H9 (cell line): ENCODE measurements around the gene ATF7IP2. TPM values are rescaled to one million over a fixed set of nuclear protein-coding genes. Genes with fewer than 3 reads are reported as not detected.

Experiments used
- DNase-seq: peaks from one replicate; pipeline ENCODE4 v3.0.0-alpha.2; 2017
- H2AFZ ChIP-seq: one replicate; pipeline ENCODE4 v1.6.1; 2013; ENCODE audit warnings: mild to moderate bottlenecking, low read length, control low read depth, moderate library complexity
- H2AK5ac ChIP-seq: 2 replicates; pipeline ENCODE4 v1.6.1; 2013; ENCODE audit warnings: low read length, control low read depth, mixed read lengths; ENCODE audit not compliant: insufficient read length
- H2BK120ac ChIP-seq: one replicate; pipeline ENCODE4 v1.6.1; 2013; ENCODE audit warnings: low read depth, mild to moderate bottlenecking, low read length, control low read depth, inconsistent platforms; ENCODE audit not compliant: poor library complexity, severe bottlenecking
- H2BK12ac ChIP-seq: 2 replicates; pipeline ENCODE4 v1.6.1; 2013; ENCODE audit warnings: low read length, control low read depth, mixed read lengths, low read depth; ENCODE audit not compliant: insufficient read length
- H2BK15ac ChIP-seq: 2 replicates; pipeline ENCODE4 v1.6.1; 2013; ENCODE audit warnings: low read depth, low read length, control low read depth
- H2BK20ac ChIP-seq: one replicate; pipeline ENCODE4 v1.6.1; 2013; ENCODE audit warnings: low read depth, mild to moderate bottlenecking, low read length, control low read depth, inconsistent platforms; ENCODE audit not compliant: poor library complexity, severe bottlenecking
- H2BK5ac ChIP-seq: 2 replicates; pipeline ENCODE4 v1.6.1; 2013; ENCODE audit warnings: low read length, control low read depth, mixed read lengths; ENCODE audit not compliant: insufficient read length
- H3K14ac ChIP-seq: 2 replicates; pipeline ENCODE4 v1.6.1; 2013; ENCODE audit warnings: low read length, control low read depth; ENCODE audit not compliant: insufficient read depth
- H3K18ac ChIP-seq: 2 replicates; pipeline ENCODE4 v1.6.1; 2013; ENCODE audit warnings: low read depth, mild to moderate bottlenecking, mixed read lengths, low read length, control low read depth; ENCODE audit not compliant: insufficient read length
- H3K23ac ChIP-seq: 2 replicates; pipeline ENCODE4 v1.6.1; 2013; ENCODE audit warnings: low read length, control low read depth, mixed read lengths, low read depth; ENCODE audit not compliant: insufficient read length
- H3K23me2 ChIP-seq: 2 replicates; pipeline ENCODE4 v1.6.1; 2013; ENCODE audit warnings: low read depth, mild to moderate bottlenecking, mixed read lengths, low read length, control low read depth; ENCODE audit not compliant: insufficient read length, poor library complexity, severe bottlenecking
- H3K27ac ChIP-seq: 2 replicates; pipeline ENCODE4 v1.5.1; 2013; ENCODE audit warnings: low read length, control low read depth, mixed read lengths, low read depth; ENCODE audit not compliant: insufficient read length
- H3K27me3 ChIP-seq: 2 replicates; pipeline ENCODE4 v1.6.1; 2013; ENCODE audit warnings: low read length, control low read depth, inconsistent platforms; ENCODE audit not compliant: insufficient read depth
- H3K4ac ChIP-seq: 2 replicates; pipeline ENCODE4 v1.6.1; 2013; ENCODE audit warnings: low read depth, mild to moderate bottlenecking, control low read depth, inconsistent platforms, low read length, moderate library complexity
- H3K4me1 ChIP-seq: 2 replicates; pipeline ENCODE4 v1.6.1; 2013; ENCODE audit warnings: low read length, control low read depth, inconsistent platforms; ENCODE audit not compliant: insufficient read depth
- H3K4me2 ChIP-seq: 2 replicates; pipeline ENCODE4 v1.6.1; 2013; ENCODE audit warnings: low read length, control low read depth, mixed read lengths; ENCODE audit not compliant: insufficient read length, insufficient read depth
- H3K56ac ChIP-seq: 2 replicates; pipeline ENCODE4 v1.6.1; 2013; ENCODE audit warnings: low read depth, mild to moderate bottlenecking, mixed read lengths, low read length, control low read depth; ENCODE audit not compliant: insufficient read length
- H3K79me1 ChIP-seq: 2 replicates; pipeline ENCODE4 v1.6.1; 2013; ENCODE audit warnings: low read depth, mild to moderate bottlenecking, moderate library complexity, low read length, control low read depth, inconsistent platforms; ENCODE audit not compliant: insufficient read depth, poor library complexity, severe bottlenecking
- H3K79me2 ChIP-seq: 2 replicates; pipeline ENCODE4 v1.6.1; 2013; ENCODE audit warnings: low read length, control low read depth, inconsistent platforms; ENCODE audit not compliant: insufficient read depth
- H3K9ac ChIP-seq: 2 replicates; pipeline ENCODE4 v1.6.1; 2013; ENCODE audit warnings: low read length, control low read depth, mixed read lengths; ENCODE audit not compliant: insufficient read length; ENCODE audit errors: extremely low read depth
- H3K9me3 ChIP-seq: one replicate; pipeline ENCODE4 v1.6.1; 2013; ENCODE audit warnings: low read depth, low read length, inconsistent platforms; ENCODE audit not compliant: control insufficient read depth
- H3T11ph ChIP-seq: one replicate; pipeline ENCODE4 v1.6.1; 2013; ENCODE audit warnings: mild to moderate bottlenecking, low read length, control low read depth, inconsistent platforms
- H4K20me1 ChIP-seq: one replicate; pipeline ENCODE4 v1.6.1; 2013; ENCODE audit not compliant: control insufficient read depth, insufficient read length, insufficient read depth
- H4K5ac ChIP-seq: 2 replicates; pipeline ENCODE4 v1.6.1; 2013; ENCODE audit warnings: low read depth, mild to moderate bottlenecking, mixed read lengths, low read length, control low read depth; ENCODE audit not compliant: insufficient read length
- H4K8ac ChIP-seq: replicated peaks from 2 replicates; pipeline ENCODE4 v1.6.1; 2013; ENCODE audit warnings: low read length, control low read depth, mixed read lengths, low read depth; ENCODE audit not compliant: insufficient read length
- H4K91ac ChIP-seq: 2 replicates; pipeline ENCODE4 v1.6.1; 2013; ENCODE audit warnings: low read depth, mild to moderate bottlenecking, moderate library complexity, mixed read lengths, low read length, control low read depth; ENCODE audit not compliant: insufficient read length
- H3K27ac Mint-ChIP-seq, 3 experiments: 2 replicates in 2 of 3; 3 replicates in 1 of 3; pipeline ENCODE4 v1.8.0; 2020 to 2021; ENCODE audit warnings: mixed read lengths in 3 of 3, mild to moderate bottlenecking in 1 of 3, moderate library complexity in 1 of 3
- H3K27me3 Mint-ChIP-seq: 2 replicates; pipeline ENCODE4 v1.8.0; 2021; ENCODE audit warnings: low read depth, mild to moderate bottlenecking, moderate library complexity, mixed read lengths
- H3K36me3 Mint-ChIP-seq, 3 experiments: 2 replicates in 2 of 3; 3 replicates in 1 of 3; pipeline ENCODE4 v1.8.0; 2020 to 2021; ENCODE audit warnings: low read depth in 3 of 3, mixed read lengths in 3 of 3; ENCODE audit not compliant: insufficient read depth in 1 of 3
- H3K4me1 Mint-ChIP-seq, 2 experiments: 2 replicates each; pipeline ENCODE4 v1.8.0; 2020; ENCODE audit warnings: mixed read lengths in 2 of 2
- H3K4me3 Mint-ChIP-seq, 2 experiments: 2 replicates in 1 of 2; 3 replicates in 1 of 2; pipeline ENCODE4 v1.8.0; 2020 to 2021; ENCODE audit warnings: mild to moderate bottlenecking in 2 of 2, mixed read lengths in 2 of 2, moderate library complexity in 1 of 2
- H3K9me3 Mint-ChIP-seq, 2 experiments: 2 replicates in 1 of 2; 3 replicates in 1 of 2; pipeline ENCODE4 v1.8.0; 2020; ENCODE audit warnings: mild to moderate bottlenecking in 2 of 2, mixed read lengths in 2 of 2, moderate library complexity in 1 of 2
- CTCF ChIP-seq: fragments of 200-600 bp; sonication (generic); conservative IDR thresholded peaks from 3 replicates; pipeline ENCODE4 v1.8.0; 2021; ENCODE audit warnings: antibody characterized with exemption, mild to moderate bottlenecking
- WGBS: extraction: QIAGEN DNeasy Blood & Tissue Kit; methylation state at CpG from one replicate; pipeline ENCODE4 v1.1.7; 2013; ENCODE audit warnings: missing lambda C conversion rate, low lambda C conversion rate, mixed read lengths; ENCODE audit not compliant: insufficient read length; ENCODE audit errors: extremely low coverage; 5-methylcytosine and 5-hydroxymethylcytosine counted together
- total RNA-seq: library from RNA; stranded (reverse); gene quantifications from 2 replicates; pipeline ENCODE4 v1.2.1, GENCODE V29; 2021

Gene ATF7IP2
- total RNA-seq, 1 experiment from 2014 or later, result 21.5 TPM

DNA sequence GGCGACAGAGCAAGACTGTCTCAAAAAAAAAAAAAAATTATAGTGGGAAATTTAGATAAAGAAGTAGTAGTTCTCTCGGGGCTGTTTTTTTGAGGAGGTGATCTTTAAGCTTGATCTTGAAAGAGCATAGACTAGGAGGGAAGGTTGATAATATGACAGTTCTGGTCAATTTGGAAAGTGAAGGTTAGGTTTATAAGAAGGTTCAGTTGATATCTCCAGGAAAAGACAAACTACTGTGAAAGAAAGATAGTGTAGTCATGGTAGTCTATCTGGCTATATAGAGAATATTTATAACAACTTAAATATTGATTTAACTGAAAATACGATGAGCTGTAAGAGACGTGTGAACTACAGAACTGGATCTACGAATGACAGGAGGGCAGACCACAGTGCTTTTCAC is 3.1 kb downstream of the ATF7IP2 start:
- DNase-seq, result no peak
- H2BK5ac ChIP-seq, result no peak overlapping the region
- 100% methylated on average over 1 of the region's 5 CpGs for WGBS
- no peak overlapping the region for H2AFZ ChIP-seq
- H3T11ph ChIP-seq, result no peak overlapping the region
- peaks cover 4% of the 10 kb centered on the region in 2 experiments; a peak in 3 of 5 replicates for H3K9me3 Mint-ChIP-seq
- peaks cover 11% of the 10 kb centered on the region; the same call in 1 of the 2 replicates for H3K79me2 ChIP-seq
- H3K36me3 Mint-ChIP-seq, result peaks cover 9 to 19% (median 19%) of the 10 kb centered on the region in 3 experiments
- no peak overlapping the region for H4K5ac ChIP-seq
- TF ChIP-seq CTCF, result no peak
- no peaks in the 10 kb centered on the region for H3K27me3 ChIP-seq
- peaks cover 2% of the 10 kb centered on the region; the same call in 1 of the 2 replicates for H3K4me1 ChIP-seq
- H2BK15ac ChIP-seq, result no peak overlapping the region
- no peaks in the 10 kb centered on the region for H3K27me3 Mint-ChIP-seq
- H3K4me3 Mint-ChIP-seq, result no peak overlapping the region
- no peak overlapping the region for H3K27ac ChIP-seq
- no peak overlapping the region for H3K56ac ChIP-seq
- H2BK12ac ChIP-seq, result no peak overlapping the region
- H3K4me1 Mint-ChIP-seq, result peaks cover 8 to 9% of the 10 kb centered on the region in 2 experiments
- H2BK20ac ChIP-seq, result no peak overlapping the region
- no peak overlapping the region for H2BK120ac ChIP-seq
- no peak overlapping the region for H3K14ac ChIP-seq
- H3K9ac ChIP-seq, result no peak overlapping the region
- H3K4me2 ChIP-seq, result no peak overlapping the region
- H3K23ac ChIP-seq, result no peak overlapping the region
- H4K91ac ChIP-seq, result no peak overlapping the region
- H4K8ac ChIP-seq, result no peak overlapping the region
- H3K23me2 ChIP-seq, result peaks cover 7% of the 10 kb centered on the region
- H4K20me1 ChIP-seq, result no peaks in the 10 kb centered on the region
- H3K27ac Mint-ChIP-seq, result no peak overlapping the region
- H2AK5ac ChIP-seq, result no peak overlapping the region
- no peaks in the 10 kb centered on the region for H3K9me3 ChIP-seq
- H3K79me1 ChIP-seq, result peaks cover 7% of the 10 kb centered on the region
- no peak overlapping the region for H3K18ac ChIP-seq
- H3K4ac ChIP-seq, result no peak overlapping the region
